ENCODE data around the gene CSNK2B.

CSNK2B gene

GRCh38 chr6:31662124-31662723 is 3.7 kb upstream of the CSNK2B start:
- DNase-seq, result no peak

- DNase-seq, result no peak
These were observed 2.5 kb upstream of the CSNK2B start for GRCh38 chr6:31663126-31663960.

DNA sequence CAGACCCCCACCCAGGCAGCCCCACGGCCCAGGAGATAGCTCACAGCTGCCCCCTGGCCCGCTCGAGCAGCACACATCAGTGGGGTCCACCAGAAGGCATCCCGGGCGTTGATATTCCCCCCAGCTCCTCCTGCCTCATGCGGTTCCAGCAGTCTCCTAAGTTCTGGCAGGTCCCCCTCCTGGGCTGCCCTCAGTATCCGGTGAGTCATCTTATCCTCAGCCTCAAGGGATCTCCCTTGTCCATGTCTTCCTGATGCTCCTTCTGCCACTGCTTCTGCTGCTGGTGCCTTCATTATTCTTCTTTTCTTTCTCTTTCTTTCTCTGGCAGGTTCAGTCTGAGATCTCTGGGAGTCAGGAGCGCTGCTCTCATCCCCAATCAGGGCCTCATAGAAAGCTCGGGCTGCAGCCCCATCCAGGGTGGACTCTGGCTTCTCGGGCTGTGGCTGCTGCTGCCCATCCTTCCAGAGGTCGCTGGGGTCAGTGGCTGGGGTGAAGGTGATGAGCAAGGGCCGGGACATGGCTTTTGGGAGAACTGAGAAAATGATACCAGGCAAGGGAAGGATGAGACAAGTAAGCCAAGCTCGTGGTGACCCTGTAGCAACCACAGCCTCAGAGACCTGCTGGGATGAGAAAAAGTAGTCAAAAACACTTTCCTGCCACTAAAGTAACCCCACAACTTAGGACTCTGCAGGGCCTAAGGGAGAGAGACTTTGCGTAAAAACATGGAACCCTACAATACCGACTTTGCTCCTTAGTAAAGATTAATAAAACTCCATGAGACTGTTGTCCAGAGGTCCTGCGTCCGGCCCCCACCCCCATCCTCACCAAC is 1.7 kb upstream of the CSNK2B start:
- DNase-seq, result no peak

DNA sequence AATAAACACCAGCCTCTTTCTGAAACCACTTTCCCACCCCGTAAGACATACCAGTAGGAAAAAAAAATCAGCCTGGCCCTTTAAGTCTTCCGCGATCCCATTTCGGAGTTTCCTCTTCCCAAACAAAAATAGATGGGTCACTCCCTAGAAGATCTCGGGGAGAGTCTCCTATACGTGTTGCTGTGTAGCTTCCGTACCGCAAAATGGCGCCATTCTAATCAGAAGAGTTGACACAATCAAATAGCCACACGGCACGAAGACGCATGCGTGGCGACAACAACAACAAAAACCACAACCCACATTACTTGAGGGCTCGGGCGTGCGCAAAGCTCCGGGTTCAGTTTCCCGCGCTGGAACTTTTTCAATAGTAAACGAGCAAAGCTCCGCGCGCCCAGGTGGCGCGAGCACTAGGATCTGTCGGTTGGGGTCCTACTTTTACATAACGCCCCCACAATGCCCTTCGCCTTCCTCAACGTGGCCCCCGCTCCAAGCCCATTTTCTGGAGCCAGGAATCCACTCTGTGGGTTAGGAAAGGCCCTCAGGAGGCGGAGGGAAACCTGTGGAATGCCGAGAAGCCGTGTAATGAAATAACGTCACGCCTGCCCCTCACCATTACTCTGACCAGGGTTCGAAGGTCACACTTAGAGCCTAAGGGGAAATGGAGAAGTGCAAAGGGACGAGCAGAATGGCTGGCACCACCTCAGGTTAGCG is 935 bp upstream of the CSNK2B start, which contains the start of gene GPANK1:
TSS of gene GPANK1 (minus strand) at position 208 of the 711 bp plus-strand sequence. CDS start 519 bp downstream, outside the sequence.
- DNase-seq, result peak; percentile 84

DNA sequence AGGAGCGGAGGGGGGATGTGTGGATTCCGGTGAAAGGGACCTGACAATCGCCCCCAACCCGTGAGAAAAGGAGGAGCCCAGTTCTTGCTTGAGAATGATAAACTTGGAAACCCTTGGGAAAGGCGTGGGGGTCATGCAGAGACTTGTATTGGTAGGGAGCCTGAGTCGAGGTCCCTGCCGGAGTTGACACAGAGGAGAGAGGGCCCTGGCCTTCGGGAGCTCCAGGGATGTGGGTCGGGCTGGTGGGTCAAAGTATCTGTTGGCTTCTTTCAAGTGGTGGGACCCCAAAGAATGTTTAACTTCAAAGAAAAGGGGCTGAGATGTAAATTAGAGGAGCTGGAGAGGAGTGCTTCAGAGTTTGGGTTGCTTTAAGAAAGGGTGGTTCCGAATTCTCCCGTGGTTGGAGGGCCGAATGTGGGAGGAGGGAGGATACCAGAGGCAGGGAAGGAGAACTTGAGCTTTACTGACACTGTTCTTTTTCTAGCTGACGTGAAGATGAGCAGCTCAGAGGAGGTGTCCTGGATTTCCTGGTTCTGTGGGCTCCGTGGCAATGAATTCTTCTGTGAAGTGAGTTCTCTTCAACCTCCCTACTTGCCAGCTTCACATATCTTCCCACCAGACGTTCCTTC is 571 bp downstream of the CSNK2B start:
- DNase-seq, result no peak

GRCh38 chr6:31669676-31670075 is 3.8 kb downstream of the CSNK2B start, which contains the start of gene LY6G5B:
Gene LY6G5B (plus strand): TSS chr6:31669976. CDS start chr6:31670951, 975 bp downstream.
- no peak for DNase-seq

GRCh38 chr6:31676322-31676903 is 10.5 kb downstream of the CSNK2B start:
- no peak for DNase-seq

DNA sequence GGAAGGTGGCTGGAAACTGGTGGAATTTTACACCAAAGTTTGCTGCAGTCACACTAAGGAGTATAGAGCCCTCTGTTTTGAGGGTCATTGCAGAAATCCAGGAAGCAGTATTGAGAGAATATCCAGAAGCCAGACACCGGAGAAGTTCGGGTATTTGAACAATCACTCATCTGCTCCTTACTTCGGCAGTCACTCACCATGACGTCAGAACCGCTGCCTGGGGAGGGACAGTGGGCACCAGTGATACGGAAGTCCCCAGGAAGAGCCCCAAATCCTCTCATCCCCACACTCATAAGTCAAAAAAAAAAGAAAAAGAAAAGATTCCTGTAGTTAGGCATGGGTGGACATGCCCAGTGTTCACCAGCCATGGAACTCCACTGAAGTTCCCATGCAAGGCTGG is 11.0 kb downstream of the CSNK2B start:
- no peak for DNase-seq

- no peak for DNase-seq
These were observed 12.1 kb downstream of the CSNK2B start for GRCh38 chr6:31677955-31678354.

- DNase-seq, result peak; percentile 65
These were observed 14.6 kb downstream of the CSNK2B start, which contains the start of gene LY6G5C for GRCh38 chr6:31680226-31681134. Gene LY6G5C (minus strand): TSS chr6:31681067. CDS start chr6:31680373, 694 bp downstream.

- DNase-seq, result peak; percentile 56
These were observed 15.3 kb downstream of the CSNK2B start for GRCh38 chr6:31681135-31681671.

DNA sequence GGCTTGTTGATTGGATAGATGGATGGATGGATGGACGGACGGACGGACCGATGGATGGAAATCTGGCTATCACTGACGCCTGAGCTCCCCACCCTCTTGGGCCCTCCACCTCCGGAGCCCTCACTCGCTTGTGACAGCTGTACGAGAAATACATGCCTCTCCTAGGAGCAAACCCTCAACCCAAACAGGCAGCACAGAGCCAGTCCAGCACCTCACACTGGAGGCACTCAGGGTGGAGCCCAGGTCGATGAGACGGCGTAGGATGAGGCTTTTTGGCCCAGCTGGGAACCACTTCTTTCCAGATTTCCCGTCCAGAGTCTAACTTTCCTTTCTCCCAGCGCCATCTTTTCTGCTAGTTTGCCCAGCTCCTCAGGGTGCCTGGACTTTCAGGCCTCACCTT is 17.7 kb downstream of the CSNK2B start:
- no peak for DNase-seq

GRCh38 chr6:31686483-31686882 is 20.6 kb downstream of the CSNK2B start:
- no peak for DNase-seq

- DNase-seq, result no peak
These were observed 21.4 kb downstream of the CSNK2B start for GRCh38 chr6:31687321-31687720.

- no peak for DNase-seq
These were observed 22.2 kb downstream of the CSNK2B start for GRCh38 chr6:31687860-31688693.

GRCh38 chr6:31689249-31690110 is 23.6 kb downstream of the CSNK2B start:
- peak; percentile 35 for DNase-seq

- DNase-seq, result no peak
These were observed 24.6 kb downstream of the CSNK2B start for GRCh38 chr6:31690231-31691077.
